Tibial artery (tissue), 4 donors: ENCODE measurements around the gene GOLGA6L26.
"Not testable (repeated sequence)": the region's sequence is repeated elsewhere in the genome, so short reads cannot be mapped to it uniquely, and the experiment has no call there.

Experiments
- DNase-seq, 2 donors: peaks; one replicate each; pipeline ENCODE4 v3.0.0-alpha.2; 2019
- H3K27ac ChIP-seq, 2 donors: fragments of 200-600 bp; sonication (generic) in 1 of 2; 1 replicate in 1 of 2; 2 replicates in 1 of 2; pipeline ENCODE4 v1.5.1; 2018 to 2019; ENCODE audit warnings: mild to moderate bottlenecking in 1 of 2
- H3K27me3 ChIP-seq, 2 donors: fragments of 200-600 bp; sonication (generic) in 1 of 2; one replicate each; pipeline versions ENCODE4 v1.5.1 to v1.6.0; 2016 to 2019
- H3K36me3 ChIP-seq, 3 donors: fragments of 200-600 bp; sonication (generic) in 2 of 3; one replicate each; pipeline ENCODE4 v1.5.1; 2016 to 2019; ENCODE audit warnings: mild to moderate bottlenecking in 2 of 3
- H3K4me1 ChIP-seq, 4 donors: fragments of 200-600 bp; sonication (generic) in 2 of 4; 1 replicate in 3 of 4; 2 replicates in 1 of 4; pipeline ENCODE4 v1.5.1; 2016 to 2019
- H3K4me3 ChIP-seq, 2 donors: fragments of 200-600 bp; sonication (generic) in 1 of 2; 1 replicate in 1 of 2; 2 replicates in 1 of 2; pipeline ENCODE4 v1.5.1; 2018 to 2019; ENCODE audit warnings: mild to moderate bottlenecking in 2 of 2
- H3K9me3 ChIP-seq, 3 donors: fragments of 200-600 bp; sonication (generic) in 1 of 3; one replicate each; pipeline ENCODE4 v1.5.1; 2016 to 2019
- CTCF ChIP-seq, 2 experiments: fragments of 200-600 bp in 1 of 2; fragments of 450-650 bp in 1 of 2; IDR thresholded peaks; one replicate each; pipeline ENCODE4 v1.5.1; 2017 to 2019; ENCODE audit warnings: antibody characterized with exemption in 2 of 2, mild to moderate bottlenecking in 1 of 2, moderate library complexity in 1 of 2
- intact Hi-C: fragments of 100-400 bp; cut with DNase I; formaldehyde crosslinking; loops from one replicate; pipeline ENCODE4 v1.15.0; 2023; ENCODE audit warnings: low total_unique reads

The GOLGA6L26 gene

GRCh38 chr15:23370578-23370977 lies 36.6 kb upstream of the GOLGA6L26 start:
- TF ChIP-seq CTCF (IDR thresholded peaks at IDR 0.05) = no peak
- intact Hi-C loops = no loop called here
- H3K36me3 ChIP-seq = no peaks in the 10 kb centered on the region
- H3K9me3 ChIP-seq = no peaks in the 10 kb centered on the region
- DNase-seq = no peak
- H3K27ac ChIP-seq = peak overlapping the region; percentile 70 to 71
- peaks cover 0 to 46% (median 9%) of the 10 kb centered on the region in 4 donors for H3K4me1 ChIP-seq
- H3K4me3 ChIP-seq = no peak overlapping the region
- no peaks in the 10 kb centered on the region for H3K27me3 ChIP-seq

- H3K4me1 ChIP-seq = peaks cover 0 to 12% (median under 1%) of the 10 kb centered on the region in 4 donors
- DNase-seq, H3K27me3 ChIP-seq, intact Hi-C loops, H3K9me3 ChIP-seq, H3K27ac ChIP-seq, H3K4me3 ChIP-seq, H3K36me3 ChIP-seq: not testable (repeated sequence)
- TF ChIP-seq CTCF (IDR thresholded peaks at IDR 0.05) = peak; percentile 46 to 48
These were observed 30.3 kb upstream of the GOLGA6L26 start for GRCh38 chr15:23364261-23364660.

- H3K27me3 ChIP-seq, DNase-seq, intact Hi-C loops, H3K4me1 ChIP-seq, H3K36me3 ChIP-seq, H3K4me3 ChIP-seq, H3K27ac ChIP-seq, H3K9me3 ChIP-seq: not testable (repeated sequence)
These were observed 28.6 kb upstream of the GOLGA6L26 start for GRCh38 chr15:23362622-23363021.

GRCh38 chr15:23354448-23354847 lies 20.5 kb upstream of the GOLGA6L26 start, which contains the start of gene GOLGA8S:
GOLGA8S (plus strand) TSS chr15:23354748; CDS start chr15:23354810, 62 bp downstream.
- H3K27ac ChIP-seq, H3K4me1 ChIP-seq, intact Hi-C loops, H3K9me3 ChIP-seq, H3K27me3 ChIP-seq, H3K4me3 ChIP-seq, H3K36me3 ChIP-seq, DNase-seq: not testable (repeated sequence)

GRCh38 chr15:23311233-23311632 lies 22.8 kb downstream of the GOLGA6L26 start:
- peaks cover 31 to 49% (median 35%) of the 10 kb centered on the region in 3 donors for H3K36me3 ChIP-seq
- H3K27ac ChIP-seq, H3K27me3 ChIP-seq, DNase-seq, H3K9me3 ChIP-seq, H3K4me1 ChIP-seq, intact Hi-C loops, H3K4me3 ChIP-seq: not testable (repeated sequence)

GRCh38 chr15:23305921-23306320 lies 28.1 kb downstream of the GOLGA6L26 start:
- H3K27me3 ChIP-seq, H3K4me3 ChIP-seq, intact Hi-C loops, H3K9me3 ChIP-seq, DNase-seq, H3K27ac ChIP-seq: not testable (repeated sequence)
- Histone ChIP-seq H3K36me3 (peaks cover 30 to 47% (median 31%) of the 10 kb centered on the region in 3 donors), H3K4me1 (peaks cover 0 to 23% (median 11%) of the 10 kb centered on the region in 4 donors)

GRCh38 chr15:23304805-23305204 lies 29.2 kb downstream of the GOLGA6L26 start:
- Histone ChIP-seq H3K4me1 (peaks cover 0 to 23% (median 11%) of the 10 kb centered on the region in 4 donors), H3K4me3 (peak overlapping the region; percentile 54 to 55), H3K36me3 (peaks cover 19 to 36% (median 20%) of the 10 kb centered on the region in 3 donors), H3K27ac (peak overlapping the region in 1 of 2 donors; percentile 65)
- H3K27me3 ChIP-seq, DNase-seq, H3K9me3 ChIP-seq, intact Hi-C loops: not testable (repeated sequence)

GRCh38 chr15:23304267-23304666 lies 29.7 kb downstream of the GOLGA6L26 start:
- peaks cover 0 to 23% (median 11%) of the 10 kb centered on the region in 4 donors for H3K4me1 ChIP-seq
- peaks cover 15 to 31% (median 15%) of the 10 kb centered on the region in 3 donors for H3K36me3 ChIP-seq
- peak overlapping the region; percentile 54 to 55 for H3K4me3 ChIP-seq
- DNase-seq, H3K27me3 ChIP-seq, intact Hi-C loops, H3K9me3 ChIP-seq: not testable (repeated sequence)
- H3K27ac ChIP-seq = peak overlapping the region in 1 of 2 donors; percentile 65

GRCh38 chr15:23303654-23304053 lies 30.3 kb downstream of the GOLGA6L26 start:
- H3K9me3 ChIP-seq, H3K27me3 ChIP-seq, intact Hi-C loops: not testable (repeated sequence)
- peaks cover 0 to 23% (median 11%) of the 10 kb centered on the region in 4 donors for H3K4me1 ChIP-seq
- peak in 1 of 2 donors; percentile 64 for DNase-seq
- H3K4me3 ChIP-seq = peak overlapping the region; percentile 54 to 55
- peak overlapping the region in 1 of 2 donors; percentile 65 for H3K27ac ChIP-seq
- peaks cover 9 to 24% (median 9%) of the 10 kb centered on the region in 3 donors for H3K36me3 ChIP-seq

- H3K36me3 ChIP-seq = peaks cover 4 to 20% (median 5%) of the 10 kb centered on the region in 3 donors
- DNase-seq, intact Hi-C loops, H3K9me3 ChIP-seq, H3K27ac ChIP-seq, H3K27me3 ChIP-seq: not testable (repeated sequence)
- peaks cover 0 to 23% (median 11%) of the 10 kb centered on the region in 4 donors for H3K4me1 ChIP-seq
- peak overlapping the region; percentile 29 to 54 for H3K4me3 ChIP-seq
These were observed 30.8 kb downstream of the GOLGA6L26 start for GRCh38 chr15:23303246-23303645.
